ENCODE data around the gene PGS1. TPM values are rescaled to one million over a fixed set of nuclear protein-coding genes. Genes with fewer than 3 reads are reported as not detected.

The PGS1 gene
- total and polyA plus RNA-seq, 10 of the 15 experiments (the other 5 are each of a cell fraction or from before 2014, with no cell fraction given), result 1.3 to 37.6 (median 27.4) TPM

- no peak for TF ChIP-seq CEBPZ (IDR thresholded peaks at IDR 0.05; ENCODE audit: low read depth, low read length)
These were observed 89.9 kb downstream of the PGS1 start (continued) for GRCh38 chr17:78468366-78468765.

- SMC1A ChIA-PET (ENCODE audit: uncharacterized antibody, unreplicated experiment), result no interaction called here
- POLR2A ChIA-PET, result no interaction called here
- 46% methylated on average over 7 of the region's 7 CpGs for WGBS (ENCODE audit: insufficient coverage, insufficient replicate concordance, low lambda C conversion rate, missing lambda C conversion rate)
- in situ Hi-C loops (cut with MboI), result no loop called here
- H3K4me3 ChIP-seq, result no peak overlapping the region
- H3K9ac ChIP-seq (ENCODE audit: control insufficient read depth, insufficient read depth, low read length), result no peak overlapping the region
- peaks cover 27% of the 10 kb centered on the region for H3K4me1 ChIP-seq (ENCODE audit: control insufficient read depth, insufficient read depth, low read length)
- ATAC-seq, result no peak
- H4K20me1 ChIP-seq (ENCODE audit: control insufficient read depth, insufficient read depth), result no peaks in the 10 kb centered on the region
- H2AFZ ChIP-seq (ENCODE audit: control insufficient read depth, low read depth, low read length), result no peak overlapping the region
- FAIRE-seq, result no peak
- H3K9me3 ChIP-seq (replicated peaks; ENCODE audit: control insufficient read depth, insufficient read depth, low read length), result peaks cover 12% of the 10 kb centered on the region
- no TSS peak for BruUV-seq (replicated peaks)
- no peak overlapping the region for H3K27ac ChIP-seq (ENCODE audit: control insufficient read depth, insufficient read depth)
- RAD21 ChIA-PET (ENCODE audit: unreplicated experiment), result no interaction called here
- H3K36me3 ChIP-seq (ENCODE audit: control insufficient read depth in 2 of 2, insufficient read depth in 2 of 2, low read length in 1 of 2), result no peaks in the 10 kb centered on the region
- H3K79me2 ChIP-seq (ENCODE audit: control insufficient read depth, insufficient read depth, low read length), result peaks cover 2% of the 10 kb centered on the region
- no peak for DNase-seq (ENCODE audit: low read depth, low spot score)
- no peaks in the 10 kb centered on the region for H3K27me3 ChIP-seq (replicated peaks in 1 of 2; ENCODE audit: control insufficient read depth in 2 of 2, insufficient read depth in 2 of 2, low read length in 1 of 2)
- H3K4me2 ChIP-seq (ENCODE audit: control insufficient read depth, insufficient read depth), result no peak overlapping the region
- CTCF ChIA-PET, result no interaction called here
- intact Hi-C loops (cut with micrococcal nuclease; ENCODE audit: unreplicated experiment), result no loop called here
- TF ChIP-seq IRF4 (IDR thresholded peaks at IDR 0.05; ENCODE audit: low read depth, low read length) (no peak), KDM1A (IDR thresholded peaks at IDR 0.05; ENCODE audit: borderline replicate concordance) (no peak), NKRF (conservative IDR thresholded peaks at IDR 0.05) (no peak), RAD21 (IDR thresholded peaks at IDR 0.05; ENCODE audit: insufficient read depth, low read depth, low read length) (no peak), ZZZ3 (IDR thresholded peaks at IDR 0.05; ENCODE audit: control insufficient read depth, insufficient read length, low read depth) (no peak), NFXL1 (IDR thresholded peaks at IDR 0.05; ENCODE audit: borderline replicate concordance) (no peak), ZNF24 (IDR thresholded peaks at IDR 0.05) (no peak), BCL3 (IDR thresholded peaks at IDR 0.05; ENCODE audit: borderline replicate concordance, insufficient read depth, low read depth, low read length, poor library complexity, severe bottlenecking) (no peak), BCL11A (IDR thresholded peaks at IDR 0.05; ENCODE audit: low read depth, low read length) (no peak), MTA2 (IDR thresholded peaks at IDR 0.05; ENCODE audit: low read depth) (no peak), CEBPB (IDR thresholded peaks at IDR 0.05; ENCODE audit: borderline replicate concordance in 1 of 2, low read depth in 2 of 2, low read length in 2 of 2) (no peak), ELK1 (IDR thresholded peaks at IDR 0.05; ENCODE audit: low read depth, low read length) (no peak), NR2C1 (IDR thresholded peaks at IDR 0.05) (no peak), SPI1 (IDR thresholded peaks at IDR 0.05; ENCODE audit: borderline replicate concordance, insufficient read depth, low read depth, low read length) (no peak), TBL1XR1 (IDR thresholded peaks at IDR 0.05; ENCODE audit: low read depth, low read length) (no peak)
These were observed 91.0 kb downstream of the PGS1 start for GRCh38 chr17:78469443-78469842.
